Activated naive CD4-positive, alpha-beta T cell treated with anti-CD3 and anti-CD28 coated beads, Interleukin-2, amount 50 U/mL, for 16 hours (primary cell): ENCODE measurements around the gene EPG5.

Experiments
- DNase-seq: peaks from one replicate; pipeline ENCODE4 v3.0.0-alpha.2; 2020

The EPG5 gene

DNA sequence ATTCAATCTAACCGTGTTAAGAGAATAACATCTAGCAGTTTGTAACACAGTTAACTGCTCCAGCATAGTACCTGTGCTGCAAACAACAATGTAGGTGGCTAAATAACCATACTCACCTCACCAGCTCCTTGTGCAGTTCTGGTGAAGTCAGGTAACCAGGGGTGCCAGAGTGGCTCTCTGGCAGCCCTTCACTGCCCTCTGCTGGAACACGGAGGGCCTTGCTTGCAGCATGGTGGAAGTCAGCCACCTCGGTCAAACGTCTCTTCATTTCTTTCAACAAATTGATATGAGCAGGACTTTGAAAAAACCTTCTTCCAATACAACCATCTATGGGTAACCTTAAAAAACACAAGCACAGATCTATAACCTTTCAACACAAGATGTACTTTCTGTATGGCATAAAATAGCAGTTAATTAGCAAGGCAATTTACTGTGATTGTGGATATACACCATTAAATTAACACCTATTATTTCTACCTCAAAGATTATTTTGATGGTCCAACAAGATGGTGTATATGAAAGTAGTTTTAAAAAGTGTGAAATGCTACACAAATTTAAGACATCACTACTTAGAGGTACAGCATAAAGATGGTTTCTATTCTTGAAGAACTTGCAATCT, 56.6 kb downstream of the EPG5 start:
- DNase-seq, result peak; percentile 75

GRCh38 chr18:45901654-45902210, 65.4 kb downstream of the EPG5 start:
- no peak for DNase-seq

GRCh38 chr18:45900623-45901022, 66.5 kb downstream of the EPG5 start:
- DNase-seq, result no peak

GRCh38 chr18:45896991-45897390, 70.1 kb downstream of the EPG5 start:
- DNase-seq, result no peak

DNA sequence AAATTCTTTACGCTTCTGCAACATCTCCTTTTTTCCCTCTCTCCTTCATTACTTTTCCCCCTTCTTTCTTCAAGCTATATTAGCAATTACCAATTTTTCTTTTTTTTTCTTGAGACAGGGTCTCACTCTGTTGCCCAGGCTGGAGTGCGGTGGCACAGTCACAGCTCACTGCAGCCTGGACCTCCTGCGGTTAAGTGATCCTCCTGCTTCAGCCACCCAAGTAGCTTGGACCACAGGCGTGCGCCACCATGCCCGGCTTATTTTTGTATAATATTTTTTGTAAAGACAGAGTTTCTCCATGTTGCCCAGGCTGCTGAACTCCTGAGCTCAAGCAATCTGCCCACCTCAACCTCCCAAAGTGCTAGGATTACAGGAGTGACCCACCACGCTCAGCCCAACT, 70.7 kb downstream of the EPG5 start:
- no peak for DNase-seq

- no peak for DNase-seq
Observed at GRCh38 chr18:45895339-45895738, 71.8 kb downstream of the EPG5 start.

GRCh38 chr18:45894818-45895217, 72.3 kb downstream of the EPG5 start:
- DNase-seq, result no peak

- DNase-seq, result no peak
Observed at GRCh38 chr18:45891806-45892205, 75.3 kb downstream of the EPG5 start.

- DNase-seq, result no peak
Observed at GRCh38 chr18:45890606-45891005, 76.5 kb downstream of the EPG5 start.

GRCh38 chr18:45889419-45890064, 77.6 kb downstream of the EPG5 start:
- no peak for DNase-seq

GRCh38 chr18:45887585-45887984, 79.5 kb downstream of the EPG5 start:
- DNase-seq, result no peak

- no peak for DNase-seq
Observed at GRCh38 chr18:45880876-45881558, 86.1 kb downstream of the EPG5 start.

GRCh38 chr18:45879681-45880655, 87.2 kb downstream of the EPG5 start:
- DNase-seq, result peak; percentile 74

DNA sequence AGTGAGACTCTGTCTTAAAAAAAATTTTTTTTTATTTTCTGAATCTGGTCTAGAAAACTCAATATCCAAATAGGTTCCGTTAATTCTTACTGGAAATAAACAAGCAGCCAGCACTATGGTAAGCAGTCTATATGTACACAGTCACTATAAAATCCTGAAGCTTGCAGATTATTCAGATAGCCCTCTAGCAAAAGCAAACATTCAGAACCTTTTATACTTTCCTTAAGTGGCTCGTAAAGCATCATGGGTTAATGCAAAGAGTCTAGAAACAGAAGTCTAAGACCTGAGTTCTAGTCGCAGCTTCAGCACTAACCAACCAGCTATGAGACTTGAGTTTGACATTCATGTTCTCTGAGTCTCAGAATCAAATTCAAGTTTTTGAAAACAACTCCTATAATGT, 89.7 kb downstream of the EPG5 start:
- no peak for DNase-seq

DNA sequence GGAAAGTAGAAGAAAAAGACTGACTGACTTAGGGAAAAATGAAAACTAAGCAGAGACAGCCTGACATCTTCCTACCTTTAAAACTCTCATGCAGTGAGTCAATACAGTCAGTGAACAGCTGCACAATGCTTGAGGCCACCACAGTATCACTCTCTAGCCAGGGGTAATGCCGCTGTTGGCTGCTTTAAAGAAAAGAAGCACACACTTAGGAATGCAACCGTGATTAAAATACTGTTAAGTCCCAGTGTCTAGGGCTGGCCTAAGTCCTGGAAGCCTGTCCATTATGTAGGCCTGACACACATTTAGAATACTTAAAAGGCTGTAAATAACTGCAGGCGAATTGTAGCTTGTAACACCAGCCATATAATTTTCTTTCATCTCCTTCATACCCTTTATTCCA, 91.0 kb downstream of the EPG5 start:
- DNase-seq, result no peak

DNA sequence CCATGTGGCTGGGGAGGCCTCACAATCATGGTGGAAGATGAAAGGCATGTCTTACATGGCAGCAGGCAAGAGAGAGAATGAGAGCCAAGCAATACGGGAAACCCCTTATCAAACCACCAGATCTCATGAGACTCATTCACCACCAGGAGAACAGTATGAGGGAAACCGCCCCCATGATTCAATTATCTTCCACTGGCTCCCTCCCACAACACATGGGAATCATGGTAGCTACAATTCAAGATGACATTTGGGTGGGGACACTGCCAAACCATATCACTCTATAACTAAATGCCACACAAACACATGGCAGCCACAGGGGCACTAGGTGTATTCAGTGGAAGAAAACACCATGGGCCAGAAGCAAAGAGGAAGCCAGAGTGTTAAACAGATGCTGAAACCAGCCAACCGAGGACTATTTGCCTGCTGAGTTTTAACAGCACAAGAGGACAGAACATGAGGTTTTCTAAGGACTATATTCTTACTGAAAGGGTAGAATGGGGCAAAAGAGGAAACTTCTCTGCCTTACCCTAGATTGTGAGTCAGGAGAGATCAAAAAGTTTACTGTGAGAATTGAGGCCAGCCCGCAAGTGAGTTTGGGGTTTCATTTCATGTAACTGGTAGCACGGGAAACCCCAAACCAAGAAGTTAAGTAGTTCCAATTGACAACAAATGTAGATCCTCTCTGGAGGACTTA, 92.5 kb downstream of the EPG5 start:
- peak; percentile 60 for DNase-seq

DNA sequence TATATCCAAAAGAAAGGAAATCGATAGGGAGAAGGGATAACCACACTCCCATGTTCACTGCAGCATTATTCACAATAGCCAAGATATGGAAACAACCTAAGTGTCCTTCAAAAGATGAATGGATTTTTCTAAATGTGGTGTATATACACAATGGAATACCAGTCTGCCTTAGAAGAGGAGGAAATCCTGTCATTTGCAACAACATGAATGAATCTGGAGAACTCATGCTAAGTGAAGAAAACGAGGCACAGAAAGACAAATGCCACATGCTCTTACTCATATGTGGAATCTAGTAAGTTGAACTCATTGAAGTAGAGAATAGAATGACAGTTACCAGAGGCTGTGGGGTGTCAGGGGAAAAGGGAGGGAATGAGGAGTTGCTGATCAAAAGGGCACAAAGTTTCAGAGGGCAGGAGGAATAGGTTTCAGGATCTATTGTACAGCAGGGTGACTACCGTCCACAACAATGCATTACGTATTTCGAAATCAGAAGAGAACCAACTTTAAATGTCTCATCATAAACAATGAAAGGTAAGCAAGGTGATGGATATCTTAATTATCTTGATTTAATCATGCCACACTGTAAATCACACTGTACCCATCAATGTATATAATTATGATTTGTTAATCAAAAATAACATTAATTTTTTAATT, 95.6 kb downstream of the EPG5 start:
- no peak for DNase-seq

- no peak for DNase-seq
Observed at GRCh38 chr18:45870419-45870818, 96.7 kb downstream of the EPG5 start.

- no peak for DNase-seq
Observed at GRCh38 chr18:45865466-45865865, 101.7 kb downstream of the EPG5 start.

GRCh38 chr18:45864081-45864480, 103.0 kb downstream of the EPG5 start:
- no peak for DNase-seq

DNA sequence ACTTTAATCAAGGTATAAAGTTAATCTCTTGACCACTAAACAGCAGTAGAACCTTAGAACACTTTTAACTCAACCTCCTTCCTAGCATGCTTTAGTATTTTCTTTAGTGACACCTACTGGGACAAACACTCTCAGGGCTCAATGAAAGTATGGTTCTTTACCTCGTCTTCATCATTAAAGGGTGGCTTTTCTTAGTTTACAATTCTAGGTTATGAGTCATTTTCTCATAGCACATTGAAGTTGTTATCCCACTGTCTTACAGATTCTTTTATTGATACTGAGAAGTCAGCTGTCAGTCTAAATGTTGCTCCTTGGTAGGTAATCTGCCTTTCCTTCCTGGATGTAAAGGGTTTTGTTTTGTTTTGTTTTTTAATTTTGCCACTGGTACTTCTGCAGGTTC, 103.7 kb downstream of the EPG5 start:
- no peak for DNase-seq

- no peak for DNase-seq
Observed at GRCh38 chr18:45861926-45862325, 105.2 kb downstream of the EPG5 start.
